Measurements from ENCODE around the gene BRDT.

The BRDT gene

GRCh38 chr1:92051948-92052347, 102.7 kb downstream of the BRDT start:
- TF ChIP-seq CTCF (IDR thresholded peaks at IDR 0.05; ENCODE audit: low read length, missing control alignments) = no peak
- H3K4me3 ChIP-seq (replicated peaks; ENCODE audit: low read depth, low read length) = no peak overlapping the region
- no peak for DNase-seq (ENCODE audit: low read depth)

Data from fibroblast of pulmonary artery (primary cell).